Retinal pigment epithelial cell (primary cell): ENCODE measurements around the gene LPP.

ENCODE experiments used
- DNase-seq: peaks from one replicate; pipeline ENCODE4 v3.0.0-alpha.2; 2010; ENCODE audit warnings: low read depth
- H3K4me3 ChIP-seq: 2 replicates; pipeline ENCODE4 v1.5.1; 2011; ENCODE audit warnings: mild to moderate bottlenecking, low read length, control low read depth, moderate library complexity
- TF ChIP-seq, protein P1 (sequence below): conservative IDR thresholded peaks from 2 replicates; pipeline ENCODE4 v1.5.1; 2011; ENCODE audit warnings: low read depth, low read length, control low read depth, inconsistent platforms

LPP gene

DNA sequence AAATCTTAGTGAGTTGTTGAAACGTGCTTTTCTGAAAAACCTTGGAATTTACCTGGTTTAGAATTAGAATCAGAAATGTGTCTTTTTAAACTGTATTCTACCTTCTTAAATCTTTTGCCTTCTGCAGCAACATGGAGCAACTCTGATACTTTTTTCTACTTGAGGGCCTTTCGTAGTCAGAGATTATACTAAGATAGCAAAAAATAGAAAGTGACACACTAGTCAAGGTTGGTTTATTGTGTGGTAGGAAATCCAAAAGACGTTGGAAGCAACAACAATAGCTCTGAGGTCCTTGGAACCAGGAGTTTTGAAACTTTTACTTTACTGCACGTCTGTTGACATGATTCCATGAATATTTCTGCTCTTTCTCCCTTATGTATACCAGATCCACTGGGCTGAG, 294.9 kb downstream of the LPP start:
- DNase-seq, result no peak
- H3K4me3 ChIP-seq, result no peak overlapping the region
- TF ChIP-seq, protein P1, sequence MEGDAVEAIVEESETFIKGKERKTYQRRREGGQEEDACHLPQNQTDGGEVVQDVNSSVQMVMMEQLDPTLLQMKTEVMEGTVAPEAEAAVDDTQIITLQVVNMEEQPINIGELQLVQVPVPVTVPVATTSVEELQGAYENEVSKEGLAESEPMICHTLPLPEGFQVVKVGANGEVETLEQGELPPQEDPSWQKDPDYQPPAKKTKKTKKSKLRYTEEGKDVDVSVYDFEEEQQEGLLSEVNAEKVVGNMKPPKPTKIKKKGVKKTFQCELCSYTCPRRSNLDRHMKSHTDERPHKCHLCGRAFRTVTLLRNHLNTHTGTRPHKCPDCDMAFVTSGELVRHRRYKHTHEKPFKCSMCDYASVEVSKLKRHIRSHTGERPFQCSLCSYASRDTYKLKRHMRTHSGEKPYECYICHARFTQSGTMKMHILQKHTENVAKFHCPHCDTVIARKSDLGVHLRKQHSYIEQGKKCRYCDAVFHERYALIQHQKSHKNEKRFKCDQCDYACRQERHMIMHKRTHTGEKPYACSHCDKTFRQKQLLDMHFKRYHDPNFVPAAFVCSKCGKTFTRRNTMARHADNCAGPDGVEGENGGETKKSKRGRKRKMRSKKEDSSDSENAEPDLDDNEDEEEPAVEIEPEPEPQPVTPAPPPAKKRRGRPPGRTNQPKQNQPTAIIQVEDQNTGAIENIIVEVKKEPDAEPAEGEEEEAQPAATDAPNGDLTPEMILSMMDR, result no peak

- no peak overlapping the region for H3K4me3 ChIP-seq
- no peak for DNase-seq
- TF ChIP-seq, protein P1, result no peak
Observed at GRCh38 chr3:188449421-188449820, 295.5 kb downstream of the LPP start.

DNA sequence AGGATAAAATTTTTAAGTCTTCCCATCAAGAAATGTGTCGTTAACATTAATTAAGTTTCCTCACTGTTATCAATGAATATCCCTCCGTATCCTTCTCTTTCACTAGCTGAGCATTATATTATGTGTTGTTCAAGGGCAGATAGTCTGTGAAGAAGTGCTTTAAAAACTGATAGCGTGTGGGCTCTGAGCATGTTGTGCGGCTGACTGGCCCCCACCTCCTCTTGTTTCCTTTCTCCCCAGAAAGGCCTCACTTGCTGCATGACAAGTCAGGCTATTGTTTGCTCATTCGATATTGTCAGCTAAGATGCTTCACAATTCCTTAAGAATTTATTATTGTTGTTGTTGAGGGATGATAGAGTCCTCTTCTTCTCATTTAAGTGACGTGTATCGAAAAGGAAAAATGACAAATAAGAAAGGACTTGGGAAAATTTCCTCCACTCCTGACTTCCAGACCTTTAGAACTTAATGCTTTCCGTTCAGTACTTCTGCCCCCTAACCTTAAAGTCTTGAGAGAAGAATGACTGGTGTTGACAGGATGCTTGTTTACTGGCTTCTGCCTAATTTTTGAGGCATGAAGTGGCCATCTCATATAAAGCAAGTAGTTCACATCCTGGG, 298.3 kb downstream of the LPP start:
- DNase-seq, result no peak
- no peak overlapping the region for H3K4me3 ChIP-seq
- TF ChIP-seq, protein P1, result no peak

DNA sequence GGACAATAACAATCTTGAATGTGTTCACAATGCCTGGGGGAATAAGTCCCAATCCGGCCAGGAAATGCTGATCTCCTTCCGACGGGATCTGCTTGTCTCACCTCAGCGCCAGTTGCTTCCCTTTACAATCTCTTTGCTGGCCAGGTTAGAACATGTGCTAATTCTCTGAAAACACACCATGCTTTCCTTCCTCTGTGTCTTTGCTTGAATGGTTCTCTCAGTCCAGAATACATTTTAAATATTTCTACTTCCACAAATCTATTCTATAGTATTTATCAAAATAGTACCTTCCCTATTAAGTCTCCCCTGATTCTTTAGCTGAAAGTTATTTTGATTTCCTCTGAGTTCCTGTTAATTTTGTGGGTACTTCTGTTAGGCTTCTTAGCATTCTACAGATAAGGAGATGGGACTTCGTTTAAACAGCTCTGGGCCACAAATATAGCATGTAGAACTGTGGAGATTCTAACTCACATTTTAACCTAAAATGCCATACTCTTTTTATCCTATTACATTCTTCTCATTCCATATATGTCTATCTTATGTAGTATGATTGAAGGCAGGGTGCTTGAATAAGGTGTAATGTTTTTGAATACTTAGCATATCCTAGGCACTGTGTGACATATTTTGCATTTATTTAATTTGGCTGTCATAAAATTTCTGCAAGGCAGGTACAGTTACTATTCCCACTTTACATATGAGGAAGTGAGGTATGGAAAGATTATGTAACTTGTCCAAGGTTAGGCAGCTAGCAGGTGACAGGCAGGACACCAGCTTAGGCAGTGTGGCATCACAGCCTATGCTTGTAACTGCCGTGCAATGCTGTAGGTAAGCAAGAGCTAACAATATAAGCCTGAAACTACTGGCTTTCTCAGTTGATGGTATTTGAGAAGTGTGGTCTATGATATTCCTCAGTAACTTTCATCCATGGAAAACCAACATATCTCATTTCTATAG, 299.8 kb downstream of the LPP start:
- H3K4me3 ChIP-seq, result no peak overlapping the region
- no peak for DNase-seq
- TF ChIP-seq, protein P1, result no peak

- TF ChIP-seq, protein P1, result no peak
- H3K4me3 ChIP-seq, result no peak overlapping the region
- DNase-seq, result no peak
Observed at GRCh38 chr3:188455748-188456147, 301.8 kb downstream of the LPP start.

GRCh38 chr3:188458756-188459155, 304.8 kb downstream of the LPP start:
- DNase-seq, result no peak
- no peak overlapping the region for H3K4me3 ChIP-seq
- TF ChIP-seq, protein P1, result no peak
